ENCODE data around the gene EIF3CL.
"Not testable (repeated sequence)": the region's sequence is repeated elsewhere in the genome, so short reads cannot be mapped to it uniquely, and the experiment has no call there.

GRCh38 chr16:28335678-28336077 is 68.0 kb downstream of the EIF3CL start:
- not testable (repeated sequence) for TF ChIP-seq CTCF (conservative IDR thresholded peaks at IDR 0.05 in 1 of 2, IDR thresholded peaks at IDR 0.05 in 1 of 2; ENCODE audit: low read depth in 1 of 2, low read length in 2 of 2); EZH2 (IDR thresholded peaks at IDR 0.05; ENCODE audit: low read length, missing control alignments)

All from fibroblast of lung (primary cell).